Right renal pelvis (tissue), 4 donors: ENCODE data around the gene LIPM. TPM values are rescaled to one million over a fixed set of nuclear protein-coding genes. Genes with fewer than 3 reads are reported as not detected.

ENCODE experiments used
- polyA plus RNA-seq, 4 donors: library from polyadenylated mRNA; unstranded; fragments of 120-200 nt; gene quantifications; one replicate each; pipeline ENCODE4 v1.2.1, GENCODE V29; 2013; ENCODE audit not compliant: insufficient read length in 4 of 4

The LIPM gene
- polyA plus RNA-seq, 4 donors = 0.23 TPM; not detected in 3

Other genes with a start within 250 kb of the LIPM start
- gene RNLS, start 219.4 kb upstream of the LIPM start, polyA plus RNA-seq = 10 to 100 TPM; 16.7 to 18.8 (median 17.8) TPM
- under 1 TPM; 0.06 to 0.39 (median 0.13) TPM for gene LIPJ, start 216.0 kb upstream of the LIPM start, polyA plus RNA-seq
- gene LIPF, start 138.3 kb upstream of the LIPM start, polyA plus RNA-seq = under 1 TPM; 0.18 to 0.57 (median 0.40) TPM
- gene LIPK, start 96.5 kb upstream of the LIPM start, polyA plus RNA-seq = not detected
- gene LIPN, start 42.7 kb upstream of the LIPM start, polyA plus RNA-seq = not detected
- gene ANKRD22, start 49.1 kb downstream of the LIPM start, polyA plus RNA-seq = under 1 TPM; 0.22 to 0.91 (median 0.56) TPM
- gene STAMBPL1, start 77.5 kb downstream of the LIPM start, polyA plus RNA-seq = 1 to 10 TPM; 1.8 to 2.3 (median 1.9) TPM
- 100 to 1,000 TPM; 181 to 218 (median 197) TPM for gene ACTA2, start 150.0 kb downstream of the LIPM start, polyA plus RNA-seq
- gene FAS, start 188.1 kb downstream of the LIPM start, polyA plus RNA-seq = 10 to 100 TPM in 3 of 4 donors, 1 to 10 TPM in 1; 9.8 to 13.9 (median 11.8) TPM